Measurements from ENCODE around the gene PHLPP1.
A peak's percentile ranks its signal among the peaks of the same experiment; 100 is the strongest.

PHLPP1 gene

GRCh38 chr18:62717925-62718800, 2.8 kb downstream of the PHLPP1 start:
- WGBS, result 27% methylated on average over 4 of the region's 7 CpGs
- H3K27ac ChIP-seq (ENCODE audit: low read depth, low read length), result no peak overlapping the region
- H3K4me3 ChIP-seq (ENCODE audit: low read length), result peak overlapping the region; percentile 79
- peaks cover 64% of the 10 kb centered on the region for H3K4me1 ChIP-seq (ENCODE audit: insufficient read depth, low read length)
- no peaks in the 10 kb centered on the region for H3K9me3 ChIP-seq (ENCODE audit: insufficient read depth, low read depth, low read length)
- H3K36me3 ChIP-seq (ENCODE audit: insufficient read depth, low read length), result no peaks in the 10 kb centered on the region
- no peaks in the 10 kb centered on the region for H3K27me3 ChIP-seq (ENCODE audit: insufficient read depth, low read length)
- H3K9ac ChIP-seq (ENCODE audit: low read depth, low read length), result peak overlapping the region; percentile 31; the same call in 1 of the 2 replicates

- peak overlapping the region; percentile 79 for H3K4me3 ChIP-seq (ENCODE audit: low read length)
Observed at GRCh38 chr18:62720048-62720447, 4.7 kb downstream of the PHLPP1 start.

GRCh38 chr18:62720766-62721613, 5.6 kb downstream of the PHLPP1 start:
- no peaks in the 10 kb centered on the region for H3K27me3 ChIP-seq (ENCODE audit: insufficient read depth, low read length)
- peak overlapping the region; percentile 79 for H3K4me3 ChIP-seq (ENCODE audit: low read length)
- peaks cover 63% of the 10 kb centered on the region for H3K4me1 ChIP-seq (ENCODE audit: insufficient read depth, low read length)
- no peaks in the 10 kb centered on the region for H3K9me3 ChIP-seq (ENCODE audit: insufficient read depth, low read depth, low read length)
- H3K9ac ChIP-seq (ENCODE audit: low read depth, low read length), result no peak overlapping the region
- H3K27ac ChIP-seq (ENCODE audit: low read depth, low read length), result peak overlapping the region; percentile 15; the same call in 1 of the 2 replicates
- WGBS, result 18% methylated on average over 8 of the region's 12 CpGs
- H3K36me3 ChIP-seq (ENCODE audit: insufficient read depth, low read length), result no peaks in the 10 kb centered on the region

More at GRCh38 chr18:62720048-62720447, 4.7 kb downstream of the PHLPP1 start:
- H3K27me3 ChIP-seq (ENCODE audit: insufficient read depth, low read length), result no peaks in the 10 kb centered on the region
- H3K9me3 ChIP-seq (ENCODE audit: insufficient read depth, low read depth, low read length), result no peaks in the 10 kb centered on the region
- peak overlapping the region; percentile 36; the same call in 1 of the 2 replicates for H3K27ac ChIP-seq (ENCODE audit: low read depth, low read length)
- peaks cover 63% of the 10 kb centered on the region for H3K4me1 ChIP-seq (ENCODE audit: insufficient read depth, low read length)
- 42% methylated on average over 3 of the region's 4 CpGs for WGBS
- no peaks in the 10 kb centered on the region for H3K36me3 ChIP-seq (ENCODE audit: insufficient read depth, low read length)
- H3K9ac ChIP-seq (ENCODE audit: low read depth, low read length), result 0 out of 2 replicates have a peak overlapping the region, but pooled peaks have one; percentile 38

- Histone ChIP-seq H3K9ac (ENCODE audit: low read depth, low read length) (no peak overlapping the region), H3K4me3 (ENCODE audit: low read length) (no peak overlapping the region), H3K27me3 (ENCODE audit: insufficient read depth, low read length) (no peaks in the 10 kb centered on the region), H3K4me1 (ENCODE audit: insufficient read depth, low read length) (peaks cover 63% of the 10 kb centered on the region), H3K9me3 (ENCODE audit: insufficient read depth, low read depth, low read length) (no peaks in the 10 kb centered on the region), H3K36me3 (ENCODE audit: insufficient read depth, low read length) (no peaks in the 10 kb centered on the region), H3K27ac (ENCODE audit: low read depth, low read length) (no peak overlapping the region)
- 89% methylated on average over 6 of the region's 8 CpGs for WGBS
Observed at GRCh38 chr18:62721839-62722795, 6.8 kb downstream of the PHLPP1 start.

- Histone ChIP-seq H3K27me3 (ENCODE audit: insufficient read depth, low read length) (no peaks in the 10 kb centered on the region), H3K27ac (ENCODE audit: low read depth, low read length) (no peak overlapping the region), H3K9me3 (ENCODE audit: insufficient read depth, low read depth, low read length) (no peaks in the 10 kb centered on the region), H3K4me1 (ENCODE audit: insufficient read depth, low read length) (peaks cover 55% of the 10 kb centered on the region), H3K9ac (ENCODE audit: low read depth, low read length) (no peak overlapping the region), H3K36me3 (ENCODE audit: insufficient read depth, low read length) (no peaks in the 10 kb centered on the region), H3K4me3 (ENCODE audit: low read length) (peak overlapping the region; percentile 7; the same call in 1 of the 2 replicates)
- 34% methylated on average over 5 of the region's 5 CpGs for WGBS
Observed at GRCh38 chr18:62723666-62724281, 8.4 kb downstream of the PHLPP1 start.

GRCh38 chr18:62725896-62726295, 10.6 kb downstream of the PHLPP1 start:
- Histone ChIP-seq H3K27me3 (ENCODE audit: insufficient read depth, low read length) (no peaks in the 10 kb centered on the region), H3K4me1 (ENCODE audit: insufficient read depth, low read length) (peaks cover 39% of the 10 kb centered on the region), H3K4me3 (ENCODE audit: low read length) (no peak overlapping the region), H3K36me3 (ENCODE audit: insufficient read depth, low read length) (no peaks in the 10 kb centered on the region), H3K27ac (ENCODE audit: low read depth, low read length) (no peak overlapping the region), H3K9ac (ENCODE audit: low read depth, low read length) (no peak overlapping the region), H3K9me3 (ENCODE audit: insufficient read depth, low read depth, low read length) (no peaks in the 10 kb centered on the region)
- 97% methylated on average over 1 of the region's 3 CpGs for WGBS

GRCh38 chr18:62728254-62728653, 12.9 kb downstream of the PHLPP1 start:
- Histone ChIP-seq H3K27ac (ENCODE audit: low read depth, low read length) (no peak overlapping the region), H3K27me3 (ENCODE audit: insufficient read depth, low read length) (no peaks in the 10 kb centered on the region), H3K4me1 (ENCODE audit: insufficient read depth, low read length) (peaks cover 16% of the 10 kb centered on the region), H3K9ac (ENCODE audit: low read depth, low read length) (no peak overlapping the region), H3K9me3 (ENCODE audit: insufficient read depth, low read depth, low read length) (peaks cover 3% of the 10 kb centered on the region; the same call in 1 of the 2 replicates), H3K36me3 (ENCODE audit: insufficient read depth, low read length) (0 out of 2 replicates have a peak, but pooled peaks cover 6% of the 10 kb centered on the region), H3K4me3 (ENCODE audit: low read length) (no peak overlapping the region)
- 97% methylated on average over 2 of the region's 2 CpGs for WGBS

- Histone ChIP-seq H3K9me3 (ENCODE audit: insufficient read depth, low read depth, low read length) (peaks cover 3% of the 10 kb centered on the region; the same call in 1 of the 2 replicates), H3K9ac (ENCODE audit: low read depth, low read length) (no peak overlapping the region), H3K4me3 (ENCODE audit: low read length) (no peak overlapping the region), H3K27ac (ENCODE audit: low read depth, low read length) (no peak overlapping the region), H3K4me1 (ENCODE audit: insufficient read depth, low read length) (peaks cover 11% of the 10 kb centered on the region; the same call in 1 of the 2 replicates), H3K27me3 (ENCODE audit: insufficient read depth, low read length) (no peaks in the 10 kb centered on the region), H3K36me3 (ENCODE audit: insufficient read depth, low read length) (0 out of 2 replicates have a peak, but pooled peaks cover 6% of the 10 kb centered on the region)
- WGBS, result 93% methylated on average over 13 of the region's 13 CpGs
Observed at GRCh38 chr18:62729487-62730386, 14.4 kb downstream of the PHLPP1 start.

GRCh38 chr18:62730941-62731340, 15.6 kb downstream of the PHLPP1 start:
- Histone ChIP-seq H3K4me1 (ENCODE audit: insufficient read depth, low read length) (peaks cover 22% of the 10 kb centered on the region), H3K4me3 (ENCODE audit: low read length) (no peak overlapping the region), H3K9me3 (ENCODE audit: insufficient read depth, low read depth, low read length) (peaks cover 3% of the 10 kb centered on the region; the same call in 1 of the 2 replicates), H3K27me3 (ENCODE audit: insufficient read depth, low read length) (no peaks in the 10 kb centered on the region), H3K36me3 (ENCODE audit: insufficient read depth, low read length) (0 out of 2 replicates have a peak, but pooled peaks cover 6% of the 10 kb centered on the region), H3K9ac (ENCODE audit: low read depth, low read length) (no peak overlapping the region), H3K27ac (ENCODE audit: low read depth, low read length) (no peak overlapping the region)
- 94% methylated on average over 3 of the region's 3 CpGs for WGBS
